K562 (cell line): Measurements from ENCODE around the gene PAQR4. TPM values are rescaled to one million over a fixed set of nuclear protein-coding genes. Genes with fewer than 3 reads are reported as not detected.

Experiments
- ATF3 ChIP-seq, 2 experiments: fragments of 450-650 bp in 1 of 2; sonication (generic) in 1 of 2; formaldehyde crosslinking in 1 of 2; IDR thresholded peaks in 1 of 2; conservative IDR thresholded peaks in 1 of 2; 2 replicates each; pipeline versions ENCODE4 v1.6.1 to v1.8.1; 2016 to 2023; ENCODE audit warnings: mild to moderate bottlenecking in 2 of 2, moderate library complexity in 2 of 2, inconsistent platforms in 1 of 2, missing genetic modification reagents in 1 of 2
- CCNT2 ChIP-seq: IDR thresholded peaks from 2 replicates; pipeline ENCODE4 v1.6.1; 2011; ENCODE audit warnings: borderline replicate concordance, low read depth, mild to moderate bottlenecking, moderate library complexity, mixed read lengths, low read length; ENCODE audit not compliant: insufficient read length; ENCODE audit errors: extremely low read depth
- HMGN3 ChIP-seq: IDR thresholded peaks from 2 replicates; pipeline ENCODE4 v1.6.1; 2011; ENCODE audit warnings: borderline replicate concordance, low read depth, mild to moderate bottlenecking, mixed read lengths, low read length; ENCODE audit not compliant: insufficient read length; ENCODE audit errors: extremely low read depth
- ILK ChIP-seq: fragments of 450-650 bp; IDR thresholded peaks from 2 replicates; pipeline ENCODE4 v1.6.1; 2016; ENCODE audit warnings: missing genetic modification characterization, low read depth, mild to moderate bottlenecking, missing compliant biosample characterization, moderate library complexity, borderline replicate concordance
- MCM3 ChIP-seq: fragments of 450-650 bp; IDR thresholded peaks from 2 replicates; pipeline ENCODE4 v1.6.1; 2016
- MXI1 ChIP-seq: IDR thresholded peaks from 2 replicates; pipeline ENCODE4 v1.6.1; 2011; ENCODE audit warnings: low read depth, mild to moderate bottlenecking, improper control_type of control experiment, low read length
- NFIX ChIP-seq: fragments of 250-450 bp; sonication (Bioruptor Pico); IDR thresholded peaks from 2 replicates; pipeline ENCODE4 v1.4.0; 2020; ENCODE audit warnings: low read depth, mild to moderate bottlenecking, moderate library complexity
- RAD21 ChIP-seq, 2 experiments: fragments of 250-450 bp in 1 of 2; fragments of 450-650 bp in 1 of 2; sonication (Bioruptor Pico) in 1 of 2; formaldehyde crosslinking in 1 of 2; IDR thresholded peaks in 1 of 2; conservative IDR thresholded peaks in 1 of 2; 2 replicates each; pipeline versions ENCODE4 v1.4.0 to v1.8.0; 2020 to 2022; ENCODE audit warnings: mild to moderate bottlenecking in 2 of 2, moderate library complexity in 1 of 2
- ZBTB33 ChIP-seq: sonication (generic); formaldehyde crosslinking; IDR thresholded peaks from 2 replicates; pipeline ENCODE4 v1.8.1; 2023; ENCODE audit warnings: mild to moderate bottlenecking, missing genetic modification reagents
- polyA plus RNA-seq, 8 experiments: library from polyadenylated mRNA; depleted of rRNA in 4 of 8; stranded (reverse) in 5 of 8; unstranded in 3 of 8; fragments of >200 nt; fragmentation: Nextera tagmentation in 2 of 8; fragmentation: Illumina TruSeq in 1 of 8; extraction: Ambion mirVana in 2 of 8; extraction: Trizol in 1 of 8; gene quantifications; 2 replicates each; pipeline versions ENCODE4 v1.2.1 to v1.2.3, GENCODE V29; 2011 to 2014; ENCODE audit warnings: inconsistent platforms in 1 of 8, missing spikeins in 1 of 8
- total RNA-seq, 7 experiments: library from RNA; depleted of rRNA in 6 of 7; stranded (reverse); fragments of >200 nt in 6 of 7; fragmentation: Illumina TruSeq in 2 of 7; extraction: Trizol in 2 of 7; gene quantifications; 2 replicates each; pipeline versions ENCODE4 v1.2.1 to v1.2.3, GENCODE V29; 2011 to 2021; ENCODE audit warnings: low replicate concordance in 1 of 7
- TF ChIP-seq, protein P1 (sequence below), 2 experiments: fragments of 450-650 bp; formaldehyde crosslinking in 1 of 2; IDR thresholded peaks; 2 replicates each; pipeline versions ENCODE4 v1.4.0 to v1.6.1; 2014 to 2020; ENCODE audit warnings: mild to moderate bottlenecking in 2 of 2, borderline replicate concordance in 1 of 2, low read depth in 1 of 2
- TF ChIP-seq, protein P2 (sequence below), 3 experiments: IDR thresholded peaks in 2 of 3; conservative IDR thresholded peaks in 1 of 3; 2 replicates each; pipeline ENCODE4 v1.5.1; 2011 to 2012; ENCODE audit warnings: low read length in 3 of 3, mild to moderate bottlenecking in 3 of 3, control low read depth in 2 of 3, improper control_type of control experiment in 1 of 3, inconsistent platforms in 1 of 3, low read depth in 1 of 3, mixed read lengths in 1 of 3, moderate library complexity in 1 of 3; ENCODE audit not compliant: insufficient read depth in 2 of 3

Gene PAQR4
- total and polyA plus RNA-seq, 9 of the 15 experiments (the other 6 are each of a cell fraction or from before 2014, with no cell fraction given): 0.62 to 40.4 (median 19.5) TPM

DNA sequence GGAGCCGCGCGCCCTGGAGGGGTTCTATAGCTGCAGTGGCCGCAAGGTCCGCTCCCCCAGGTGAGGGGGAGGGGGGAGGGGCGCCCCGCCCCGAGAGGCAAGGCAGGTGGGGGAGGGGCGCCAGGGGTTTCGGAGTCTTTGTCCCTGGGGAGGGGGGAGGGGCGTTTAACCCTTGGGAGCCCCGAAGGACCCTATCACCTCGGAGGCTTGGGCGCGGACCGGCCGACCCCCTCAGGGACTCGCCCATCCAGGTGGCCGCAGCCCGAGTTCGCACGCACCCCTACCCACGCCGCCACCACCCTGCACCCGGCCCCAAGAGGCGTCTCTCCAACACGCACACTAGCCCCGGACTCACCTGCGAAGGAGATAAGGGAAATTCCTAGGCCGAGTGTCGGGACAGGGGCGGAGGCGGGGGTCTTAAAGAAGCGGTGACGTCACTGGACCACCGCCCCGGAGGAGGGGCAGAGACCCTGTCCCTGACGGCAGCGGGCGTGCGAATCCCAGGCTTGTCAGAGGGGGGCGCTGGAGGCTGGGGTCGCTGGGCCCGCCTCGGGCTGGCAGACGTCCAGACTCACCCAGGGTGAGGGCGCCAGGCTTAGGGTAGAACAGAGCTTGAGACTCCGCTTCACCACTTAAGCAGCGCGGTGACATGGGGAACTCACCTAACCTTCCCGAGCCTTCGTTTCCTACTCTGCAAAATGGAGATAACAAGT lies 48.8 kb downstream of the PAQR4 start, which contains the start of gene CLDN6 (continued):
- TF ChIP-seq, protein P1, sequence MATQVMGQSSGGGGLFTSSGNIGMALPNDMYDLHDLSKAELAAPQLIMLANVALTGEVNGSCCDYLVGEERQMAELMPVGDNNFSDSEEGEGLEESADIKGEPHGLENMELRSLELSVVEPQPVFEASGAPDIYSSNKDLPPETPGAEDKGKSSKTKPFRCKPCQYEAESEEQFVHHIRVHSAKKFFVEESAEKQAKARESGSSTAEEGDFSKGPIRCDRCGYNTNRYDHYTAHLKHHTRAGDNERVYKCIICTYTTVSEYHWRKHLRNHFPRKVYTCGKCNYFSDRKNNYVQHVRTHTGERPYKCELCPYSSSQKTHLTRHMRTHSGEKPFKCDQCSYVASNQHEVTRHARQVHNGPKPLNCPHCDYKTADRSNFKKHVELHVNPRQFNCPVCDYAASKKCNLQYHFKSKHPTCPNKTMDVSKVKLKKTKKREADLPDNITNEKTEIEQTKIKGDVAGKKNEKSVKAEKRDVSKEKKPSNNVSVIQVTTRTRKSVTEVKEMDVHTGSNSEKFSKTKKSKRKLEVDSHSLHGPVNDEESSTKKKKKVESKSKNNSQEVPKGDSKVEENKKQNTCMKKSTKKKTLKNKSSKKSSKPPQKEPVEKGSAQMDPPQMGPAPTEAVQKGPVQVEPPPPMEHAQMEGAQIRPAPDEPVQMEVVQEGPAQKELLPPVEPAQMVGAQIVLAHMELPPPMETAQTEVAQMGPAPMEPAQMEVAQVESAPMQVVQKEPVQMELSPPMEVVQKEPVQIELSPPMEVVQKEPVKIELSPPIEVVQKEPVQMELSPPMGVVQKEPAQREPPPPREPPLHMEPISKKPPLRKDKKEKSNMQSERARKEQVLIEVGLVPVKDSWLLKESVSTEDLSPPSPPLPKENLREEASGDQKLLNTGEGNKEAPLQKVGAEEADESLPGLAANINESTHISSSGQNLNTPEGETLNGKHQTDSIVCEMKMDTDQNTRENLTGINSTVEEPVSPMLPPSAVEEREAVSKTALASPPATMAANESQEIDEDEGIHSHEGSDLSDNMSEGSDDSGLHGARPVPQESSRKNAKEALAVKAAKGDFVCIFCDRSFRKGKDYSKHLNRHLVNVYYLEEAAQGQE (IDR thresholded peaks at IDR 0.05; ENCODE audit: borderline replicate concordance): peak; percentile 29; the same call in 1 of the 2 replicates
- TF ChIP-seq, protein P1 (CRISPR knock-in tag; IDR thresholded peaks at IDR 0.05; ENCODE audit: low read depth): no peak
- TF ChIP-seq CCNT2 (peak; percentile 18), RAD21 (CRISPR knock-in tag; conservative IDR thresholded peaks at IDR 0.05 in 1 of 2, IDR thresholded peaks at IDR 0.05 in 1 of 2) (peak in 1 of 2 experiments; percentile 37; a peak in 2 of 4 replicates), MXI1 (no peak), ILK (tag) (no peak), ZBTB33 (peak; percentile 94), ATF3 (IDR thresholded peaks at IDR 0.05) (peak; percentile 89), ATF3 (CRISPR knock-in tag; conservative IDR thresholded peaks at IDR 0.05) (no peak), NFIX (0 out of 2 replicates have a peak, but pooled peaks have one; percentile 12), MCM3 (no peak), HMGN3 (peak; percentile 29)
- TF ChIP-seq, protein P2, sequence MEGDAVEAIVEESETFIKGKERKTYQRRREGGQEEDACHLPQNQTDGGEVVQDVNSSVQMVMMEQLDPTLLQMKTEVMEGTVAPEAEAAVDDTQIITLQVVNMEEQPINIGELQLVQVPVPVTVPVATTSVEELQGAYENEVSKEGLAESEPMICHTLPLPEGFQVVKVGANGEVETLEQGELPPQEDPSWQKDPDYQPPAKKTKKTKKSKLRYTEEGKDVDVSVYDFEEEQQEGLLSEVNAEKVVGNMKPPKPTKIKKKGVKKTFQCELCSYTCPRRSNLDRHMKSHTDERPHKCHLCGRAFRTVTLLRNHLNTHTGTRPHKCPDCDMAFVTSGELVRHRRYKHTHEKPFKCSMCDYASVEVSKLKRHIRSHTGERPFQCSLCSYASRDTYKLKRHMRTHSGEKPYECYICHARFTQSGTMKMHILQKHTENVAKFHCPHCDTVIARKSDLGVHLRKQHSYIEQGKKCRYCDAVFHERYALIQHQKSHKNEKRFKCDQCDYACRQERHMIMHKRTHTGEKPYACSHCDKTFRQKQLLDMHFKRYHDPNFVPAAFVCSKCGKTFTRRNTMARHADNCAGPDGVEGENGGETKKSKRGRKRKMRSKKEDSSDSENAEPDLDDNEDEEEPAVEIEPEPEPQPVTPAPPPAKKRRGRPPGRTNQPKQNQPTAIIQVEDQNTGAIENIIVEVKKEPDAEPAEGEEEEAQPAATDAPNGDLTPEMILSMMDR (IDR thresholded peaks at IDR 0.05 in 2 of 3, conservative IDR thresholded peaks at IDR 0.05 in 1 of 3; ENCODE audit: insufficient read depth in 2 of 3, low read depth in 1 of 3, low read length in 3 of 3): peak; percentile 60 to 73 (median 62); a peak in 5 of 6 replicates
